Femur (tissue), 1 donor: ENCODE results near the gene PDCD1.
"Not testable (repeated sequence)": the region's sequence is repeated elsewhere in the genome, so short reads cannot be mapped to it uniquely, and the experiment has no call there.

ENCODE experiments used
- DNase-seq: peaks from one replicate; pipeline ENCODE4 v3.0.0-alpha.2; 2017

PDCD1 gene

GRCh38 chr2:241823531-241824437 is 34.9 kb downstream of the PDCD1 start:
- DNase-seq: not testable (repeated sequence)

DNA sequence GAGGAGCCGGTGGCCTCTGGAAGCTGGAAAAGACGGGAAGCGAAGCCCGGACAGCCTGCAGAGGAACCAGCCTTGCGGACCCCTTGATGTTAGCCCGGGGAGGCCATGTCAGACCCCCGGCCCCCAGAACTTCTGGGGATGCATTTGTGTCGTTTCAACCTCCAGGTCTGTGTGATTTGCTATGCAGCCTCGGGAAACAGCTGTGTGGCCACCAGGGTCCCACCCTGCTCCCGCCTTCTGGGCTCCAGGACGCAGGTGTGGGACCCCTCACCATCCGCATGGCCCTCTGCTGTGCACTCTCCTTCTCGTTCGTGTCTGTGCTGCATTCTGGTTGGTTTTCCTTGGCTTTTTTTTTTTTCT is 36.5 kb downstream of the PDCD1 start:
- no peak for DNase-seq

- no peak for DNase-seq
Observed at GRCh38 chr2:241821460-241822263, 37.0 kb downstream of the PDCD1 start.

GRCh38 chr2:241820625-241821384 is 37.9 kb downstream of the PDCD1 start:
- DNase-seq: no peak

- DNase-seq: not testable (repeated sequence)
Observed at GRCh38 chr2:241819947-241820624, 38.6 kb downstream of the PDCD1 start.

DNA sequence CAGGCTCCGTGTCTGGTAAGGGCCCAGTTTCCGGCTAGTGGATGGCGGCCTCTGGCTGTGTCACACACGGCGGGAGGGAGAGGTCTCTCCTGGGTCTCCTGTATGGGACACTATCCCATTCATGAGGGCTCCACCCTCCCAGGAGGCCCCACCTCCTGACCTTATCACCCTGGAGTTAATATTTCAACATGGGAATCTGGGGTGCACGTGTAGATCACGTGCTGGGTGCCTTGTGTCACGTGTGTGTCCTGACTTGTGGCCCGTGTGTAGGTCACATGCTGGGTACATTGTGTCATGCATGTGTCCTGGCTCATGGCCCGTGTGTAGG is 39.8 kb downstream of the PDCD1 start:
- peak; percentile 12 for DNase-seq

DNA sequence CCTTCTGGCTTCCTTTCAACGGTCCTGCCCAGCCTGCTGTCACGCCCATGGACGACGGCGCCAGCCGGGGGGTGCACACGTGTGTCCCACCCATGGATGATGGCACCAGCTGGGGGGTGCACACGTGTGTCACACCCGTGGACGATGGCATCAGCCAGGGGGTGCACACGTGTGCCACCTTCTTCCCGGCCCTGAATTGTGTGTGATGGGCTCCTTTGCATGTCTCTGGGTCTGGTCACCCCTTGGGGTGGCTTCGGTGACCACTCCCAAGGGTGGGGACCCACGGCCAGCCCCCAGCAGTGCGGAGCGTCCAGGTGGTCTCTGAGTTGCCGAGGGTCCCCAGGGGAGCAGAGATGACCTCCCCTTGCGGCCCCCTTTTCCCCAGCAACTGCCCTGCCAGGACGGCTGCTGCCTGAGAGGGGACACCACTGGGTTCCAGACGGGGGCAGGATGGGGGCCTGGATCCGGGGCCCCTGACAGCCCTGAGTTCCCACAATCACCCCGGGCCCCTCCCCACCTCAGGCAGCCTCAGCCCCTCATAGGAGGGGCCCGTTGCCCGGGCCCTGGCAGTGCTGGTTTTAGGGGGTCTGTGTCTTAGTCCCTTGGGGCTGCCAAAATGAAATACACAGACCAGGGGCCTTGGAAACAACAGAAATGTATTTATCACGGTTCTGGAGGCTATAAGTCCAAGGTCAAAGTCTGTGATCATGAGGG is 40.3 kb downstream of the PDCD1 start:
- no peak for DNase-seq

DNA sequence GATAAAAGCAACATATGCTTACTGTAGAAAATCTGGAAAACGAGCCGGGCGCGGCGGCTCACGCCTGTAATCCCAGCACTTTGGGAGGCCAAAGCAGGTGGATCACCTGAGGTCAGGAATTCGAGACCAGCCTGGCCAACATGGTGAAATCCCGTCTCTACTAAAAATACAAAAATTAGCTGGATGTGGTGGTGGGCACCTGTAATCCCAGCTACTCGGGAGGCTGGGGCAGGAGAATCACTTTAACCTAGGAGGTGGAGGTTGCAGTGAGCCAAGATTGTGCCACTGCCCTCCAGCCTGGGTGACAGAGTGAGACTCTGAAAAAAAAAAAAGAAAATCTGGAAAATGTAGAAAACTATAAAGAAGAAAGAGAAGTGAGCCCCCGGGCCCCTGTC is 40.9 kb downstream of the PDCD1 start:
- DNase-seq: not testable (repeated sequence)

GRCh38 chr2:241817126-241817820 is 41.4 kb downstream of the PDCD1 start:
- DNase-seq: peak; percentile 24

DNA sequence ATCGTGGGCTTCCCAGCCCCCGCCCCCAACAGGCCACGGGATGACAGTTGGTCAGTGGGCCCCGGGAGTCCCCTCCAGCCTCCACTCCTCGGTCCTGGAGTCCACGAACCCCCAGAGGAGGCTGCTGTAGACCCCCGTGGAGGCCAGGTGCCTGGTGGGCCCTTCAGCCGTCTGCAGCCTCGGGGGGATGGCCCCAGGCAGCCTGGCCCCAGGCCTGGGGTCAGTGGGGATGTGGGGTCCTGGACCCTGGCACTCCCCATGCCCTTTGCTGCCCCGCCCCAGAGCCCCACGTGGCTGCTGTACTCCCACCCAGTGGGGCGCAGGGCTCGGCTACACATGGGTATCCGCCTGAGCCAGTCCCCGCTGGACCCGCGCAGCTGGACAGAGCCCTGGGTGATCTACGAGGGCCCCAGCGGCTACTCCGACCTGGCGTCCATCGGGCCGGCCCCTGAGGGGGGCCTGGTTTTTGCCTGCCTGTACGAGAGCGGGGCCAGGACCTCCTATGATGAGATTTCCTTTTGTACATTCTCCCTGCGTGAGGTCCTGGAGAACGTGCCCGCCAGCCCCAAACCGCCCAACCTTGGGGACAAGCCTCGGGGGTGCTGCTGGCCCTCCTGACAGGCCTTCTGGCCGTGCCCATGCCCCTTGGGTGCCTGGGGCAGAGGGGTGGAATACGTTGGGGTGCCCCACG is 42.1 kb downstream of the PDCD1 start:
- DNase-seq: no peak

DNA sequence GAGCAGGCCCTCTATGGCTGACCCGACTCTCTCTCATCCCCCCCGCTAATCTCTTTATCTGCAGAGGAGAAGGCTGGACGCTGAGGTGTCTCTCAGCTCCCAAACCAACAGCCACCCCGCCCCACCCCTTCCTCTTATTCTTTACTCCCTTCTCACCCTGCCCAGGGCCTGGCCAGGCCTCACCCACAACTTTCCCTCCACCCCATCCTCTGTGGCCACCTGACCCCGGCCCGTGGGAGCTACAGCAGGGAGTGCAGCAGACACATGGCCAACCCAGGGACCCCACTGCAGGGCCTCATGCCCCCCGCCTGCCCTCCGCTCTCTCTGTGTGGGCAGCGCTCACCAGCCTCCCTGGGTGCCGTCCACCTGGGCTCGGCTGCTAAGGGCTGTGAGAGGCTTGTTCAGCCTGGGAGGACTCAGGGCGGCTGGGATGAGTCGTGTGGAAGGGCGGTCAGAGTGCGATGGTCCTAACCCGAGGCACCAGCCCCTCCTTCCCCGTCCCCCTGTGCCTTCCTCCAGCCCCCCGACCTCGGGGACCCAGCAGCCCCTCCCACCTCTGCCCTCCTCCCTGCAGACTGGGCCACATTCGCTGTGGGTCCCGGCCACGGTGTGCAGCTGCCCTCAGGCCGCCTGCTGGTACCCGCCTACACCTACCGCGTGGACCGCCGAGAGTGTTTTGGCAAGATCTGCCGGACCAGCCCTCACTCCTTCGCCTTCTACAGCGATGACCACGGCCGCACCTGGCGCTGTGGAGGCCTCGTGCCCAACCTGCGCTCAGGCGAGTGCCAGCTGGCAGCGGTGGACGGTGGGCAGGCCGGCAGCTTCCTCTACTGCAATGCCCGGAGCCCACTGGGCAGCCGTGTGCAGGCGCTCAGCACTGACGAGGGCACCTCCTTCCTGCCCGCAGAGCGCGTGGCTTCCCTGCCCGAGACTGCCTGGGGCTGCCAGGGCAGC is 42.9 kb downstream of the PDCD1 start:
- no peak for DNase-seq

- no peak for DNase-seq
Observed at GRCh38 chr2:241814643-241815476, 43.8 kb downstream of the PDCD1 start.

GRCh38 chr2:241814393-241814642 is 44.4 kb downstream of the PDCD1 start:
- no peak for DNase-seq

GRCh38 chr2:241813644-241814392 is 44.9 kb downstream of the PDCD1 start:
- DNase-seq: no peak

DNA sequence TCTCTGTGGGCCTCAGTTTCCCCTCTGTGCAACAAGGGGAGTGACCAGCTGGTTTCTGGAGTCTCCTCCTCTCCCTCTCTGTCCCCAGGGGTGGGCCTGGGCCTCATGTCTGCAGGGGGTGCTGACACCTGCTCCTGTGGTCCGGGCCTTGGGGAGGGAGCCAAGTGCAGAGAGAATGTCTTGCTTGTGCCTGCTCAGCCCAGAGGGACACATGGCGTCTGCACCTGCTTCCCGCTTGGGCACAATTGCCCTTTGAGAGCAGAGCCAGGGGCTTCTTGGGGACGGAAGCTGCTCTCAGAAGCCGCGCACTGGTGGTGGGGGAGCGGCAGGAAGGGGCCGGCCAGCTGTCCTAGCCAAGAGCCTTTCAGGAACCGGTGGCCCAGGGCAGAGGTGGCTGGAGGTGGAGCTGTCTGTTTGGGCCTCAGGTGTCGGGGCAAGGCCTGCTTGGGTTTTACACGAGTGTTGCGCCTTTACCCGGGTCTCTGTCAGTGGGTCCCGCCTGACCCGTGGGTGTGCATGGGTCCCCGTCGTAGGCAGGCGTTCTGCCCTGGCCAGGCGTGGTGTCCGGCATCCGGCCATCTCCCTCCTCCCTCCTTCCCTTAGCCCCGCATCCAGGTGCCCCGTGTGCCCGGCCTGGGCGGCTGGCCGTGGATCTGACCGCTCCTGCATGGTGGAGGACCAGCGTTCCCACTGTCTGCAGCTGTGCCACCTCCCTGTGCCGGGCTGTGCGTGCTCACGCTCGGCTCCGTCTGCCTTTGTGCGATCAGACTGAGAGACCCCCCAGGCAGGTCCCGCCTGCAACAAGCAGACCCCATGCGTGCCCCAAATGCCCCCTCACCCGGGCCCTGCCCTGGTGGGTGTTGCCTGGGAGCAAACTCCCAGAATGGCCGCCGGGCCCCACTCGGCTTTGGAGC is 45.7 kb downstream of the PDCD1 start:
- peak; percentile 72 for DNase-seq

- DNase-seq: no peak
Observed at GRCh38 chr2:241811952-241812729, 46.6 kb downstream of the PDCD1 start.
